NCI-H1694 (cell line): ENCODE measurements around the gene LHX4.

Experiments
- DNase-seq: peaks from one replicate; lab custom pipeline; 2025; lab: John Stamatoyannopoulos, UW

LHX4 gene

DNA sequence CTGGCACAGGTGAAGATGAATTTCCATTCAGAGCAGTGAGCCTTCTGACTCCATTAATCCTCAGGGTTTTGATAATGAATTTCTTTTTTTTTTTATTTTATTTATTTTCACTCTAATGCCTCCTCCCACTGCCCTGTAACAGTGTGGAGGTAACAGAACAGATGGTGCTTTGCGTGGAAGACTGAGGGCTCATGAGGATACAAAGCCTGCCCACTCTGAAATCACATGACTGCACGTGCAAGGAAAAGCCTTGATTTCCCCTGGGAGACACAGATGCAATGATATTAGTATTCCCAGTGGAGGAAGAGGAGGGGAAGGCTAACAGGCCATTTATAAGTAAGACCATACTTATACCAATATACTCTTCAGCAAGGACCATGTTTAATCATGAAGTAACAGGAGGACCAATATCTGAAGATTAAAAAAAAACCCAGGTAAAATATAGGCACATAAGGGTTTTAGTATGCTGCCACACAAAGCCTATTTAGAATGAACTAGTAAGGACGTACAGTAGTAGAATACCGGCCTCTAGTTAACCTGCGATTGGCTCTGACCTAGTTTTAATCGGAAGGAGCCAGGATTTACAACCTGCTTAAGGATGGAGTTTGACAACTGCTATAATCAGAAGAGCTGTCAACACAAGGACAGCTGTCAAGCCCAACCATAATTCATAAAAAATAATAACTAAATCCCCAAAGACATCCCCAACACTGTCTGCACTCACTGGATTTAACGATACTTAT, 69.6 kb downstream of the LHX4 start:
- DNase-seq, result peak; percentile 32

GRCh38 chr1:180301135-180301742, 71.2 kb downstream of the LHX4 start:
- DNase-seq, result no peak

- no peak for DNase-seq
Measured at GRCh38 chr1:180309338-180309737, 79.3 kb downstream of the LHX4 start.

- DNase-seq, result no peak
Measured at GRCh38 chr1:180310095-180310494, 80.0 kb downstream of the LHX4 start.

GRCh38 chr1:180311011-180311730, 81.1 kb downstream of the LHX4 start:
- DNase-seq, result no peak

DNA sequence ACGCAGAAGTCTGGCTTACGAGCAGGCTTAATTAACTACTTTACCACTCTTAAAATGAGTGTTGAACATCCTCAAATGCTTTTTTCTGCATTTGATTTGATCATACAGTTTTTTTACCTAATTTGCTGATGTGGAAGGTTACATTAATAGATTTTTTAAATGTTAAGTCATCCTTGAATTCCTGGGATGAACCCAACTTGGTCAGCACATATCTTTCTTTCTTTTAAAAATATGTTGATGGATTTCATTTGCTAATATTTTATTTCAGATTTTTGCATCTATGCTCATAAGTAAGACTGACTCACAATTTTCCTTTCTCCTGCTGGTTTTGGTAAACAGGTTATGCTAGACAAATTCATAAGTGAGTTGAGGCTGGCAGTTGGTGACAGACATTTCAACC, 82.9 kb downstream of the LHX4 start:
- no peak for DNase-seq

DNA sequence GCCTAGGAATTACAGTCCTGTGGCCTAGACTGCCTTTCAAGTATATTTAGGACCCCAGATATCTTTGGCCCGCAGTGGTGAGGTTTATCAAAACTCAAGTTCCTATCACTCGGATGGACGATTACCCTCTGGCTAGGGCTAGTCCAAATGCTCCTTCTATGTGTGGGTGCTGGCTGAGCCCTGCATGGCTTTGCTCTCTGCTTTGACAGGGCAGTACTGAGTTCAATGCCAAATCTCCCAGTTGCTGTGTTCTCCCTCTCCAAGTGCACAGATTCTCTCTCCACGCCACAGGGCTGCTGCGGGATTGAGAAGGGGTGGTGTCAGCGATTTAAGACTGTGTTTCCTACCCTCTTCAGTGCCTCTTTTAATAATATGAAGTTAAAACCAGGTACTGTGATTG, 97.0 kb downstream of the LHX4 start:
- no peak for DNase-seq
